ENCODE measurements around the gene IGFN1.

GRCh38 chr1:201269281-201269680, 78.7 kb downstream of the IGFN1 start:
- TF ChIP-seq, protein P1, sequence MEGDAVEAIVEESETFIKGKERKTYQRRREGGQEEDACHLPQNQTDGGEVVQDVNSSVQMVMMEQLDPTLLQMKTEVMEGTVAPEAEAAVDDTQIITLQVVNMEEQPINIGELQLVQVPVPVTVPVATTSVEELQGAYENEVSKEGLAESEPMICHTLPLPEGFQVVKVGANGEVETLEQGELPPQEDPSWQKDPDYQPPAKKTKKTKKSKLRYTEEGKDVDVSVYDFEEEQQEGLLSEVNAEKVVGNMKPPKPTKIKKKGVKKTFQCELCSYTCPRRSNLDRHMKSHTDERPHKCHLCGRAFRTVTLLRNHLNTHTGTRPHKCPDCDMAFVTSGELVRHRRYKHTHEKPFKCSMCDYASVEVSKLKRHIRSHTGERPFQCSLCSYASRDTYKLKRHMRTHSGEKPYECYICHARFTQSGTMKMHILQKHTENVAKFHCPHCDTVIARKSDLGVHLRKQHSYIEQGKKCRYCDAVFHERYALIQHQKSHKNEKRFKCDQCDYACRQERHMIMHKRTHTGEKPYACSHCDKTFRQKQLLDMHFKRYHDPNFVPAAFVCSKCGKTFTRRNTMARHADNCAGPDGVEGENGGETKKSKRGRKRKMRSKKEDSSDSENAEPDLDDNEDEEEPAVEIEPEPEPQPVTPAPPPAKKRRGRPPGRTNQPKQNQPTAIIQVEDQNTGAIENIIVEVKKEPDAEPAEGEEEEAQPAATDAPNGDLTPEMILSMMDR (conservative IDR thresholded peaks at IDR 0.05), result no peak
- no peak for TF ChIP-seq EZH2 (IDR thresholded peaks at IDR 0.05; ENCODE audit: low read depth)
